ENCODE results near the gene CRB3.

DNA sequence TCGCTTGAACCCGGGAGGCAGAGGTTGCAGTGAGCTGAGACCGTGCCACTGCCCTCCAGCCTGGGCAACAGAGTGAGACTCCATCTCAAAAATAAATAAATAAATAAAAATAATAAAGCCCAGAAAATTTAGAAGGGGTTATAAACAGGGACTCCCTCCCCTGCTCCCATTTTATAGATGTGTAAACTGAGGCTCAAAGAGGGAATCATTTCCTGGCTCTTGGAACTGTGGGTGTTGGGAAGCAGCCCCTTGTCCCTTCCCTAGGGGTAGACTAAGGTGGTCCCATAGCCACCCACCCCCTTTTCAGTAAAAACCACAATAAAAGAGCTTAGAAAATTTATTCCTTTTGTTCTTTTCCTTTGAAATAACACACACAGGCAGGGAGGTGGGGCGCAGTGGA lies 24.3 kb upstream of the CRB3 start:
- TF ChIP-seq, protein P1, sequence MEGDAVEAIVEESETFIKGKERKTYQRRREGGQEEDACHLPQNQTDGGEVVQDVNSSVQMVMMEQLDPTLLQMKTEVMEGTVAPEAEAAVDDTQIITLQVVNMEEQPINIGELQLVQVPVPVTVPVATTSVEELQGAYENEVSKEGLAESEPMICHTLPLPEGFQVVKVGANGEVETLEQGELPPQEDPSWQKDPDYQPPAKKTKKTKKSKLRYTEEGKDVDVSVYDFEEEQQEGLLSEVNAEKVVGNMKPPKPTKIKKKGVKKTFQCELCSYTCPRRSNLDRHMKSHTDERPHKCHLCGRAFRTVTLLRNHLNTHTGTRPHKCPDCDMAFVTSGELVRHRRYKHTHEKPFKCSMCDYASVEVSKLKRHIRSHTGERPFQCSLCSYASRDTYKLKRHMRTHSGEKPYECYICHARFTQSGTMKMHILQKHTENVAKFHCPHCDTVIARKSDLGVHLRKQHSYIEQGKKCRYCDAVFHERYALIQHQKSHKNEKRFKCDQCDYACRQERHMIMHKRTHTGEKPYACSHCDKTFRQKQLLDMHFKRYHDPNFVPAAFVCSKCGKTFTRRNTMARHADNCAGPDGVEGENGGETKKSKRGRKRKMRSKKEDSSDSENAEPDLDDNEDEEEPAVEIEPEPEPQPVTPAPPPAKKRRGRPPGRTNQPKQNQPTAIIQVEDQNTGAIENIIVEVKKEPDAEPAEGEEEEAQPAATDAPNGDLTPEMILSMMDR (IDR thresholded peaks at IDR 0.05), result no peak
- TF ChIP-seq POLR2A (IDR thresholded peaks at IDR 0.05), result no peak
